GM21576 (cell line): ENCODE measurements around the gene WDR54.
"Not testable (repeated sequence)": the region's sequence is repeated elsewhere in the genome, so short reads cannot be mapped to it uniquely, and the experiment has no call there.

ENCODE experiments used
- ATAC-seq: cut with Tn5 transposase; IDR thresholded peaks from one replicate; pipeline ENCODE4 v1.9.1; 2021; ENCODE audit warnings: mild to moderate bottlenecking, moderate library complexity; ENCODE audit not compliant: unreplicated experiment

Gene WDR54

DNA sequence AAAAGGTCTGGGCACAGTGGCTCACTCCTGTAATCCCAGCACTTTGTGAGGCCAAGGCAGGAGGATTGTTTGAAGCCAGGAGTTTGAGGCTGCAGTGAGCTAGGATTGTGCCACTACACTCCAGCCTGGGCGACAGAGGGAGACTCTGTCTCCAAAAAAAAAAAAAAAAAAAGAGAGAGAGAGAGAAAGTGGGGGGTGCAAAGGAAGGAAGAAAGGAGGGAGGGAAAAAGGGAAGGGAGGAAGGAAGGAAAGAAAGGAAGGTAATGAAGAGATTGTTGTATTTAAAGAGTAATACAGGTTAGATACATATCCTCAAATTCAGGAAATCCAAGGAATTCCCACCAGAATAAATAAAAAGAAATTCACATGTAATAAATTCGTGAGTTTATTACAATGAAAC is 19.6 kb upstream of the WDR54 start:
- no peak for ATAC-seq

- peak; percentile 67 for ATAC-seq
Observed at GRCh38 chr2:74406035-74406434, 15.5 kb upstream of the WDR54 start.

GRCh38 chr2:74407682-74408081 is 13.8 kb upstream of the WDR54 start:
- no peak for ATAC-seq

GRCh38 chr2:74413001-74413698 is 8.4 kb upstream of the WDR54 start:
- ATAC-seq, result no peak

GRCh38 chr2:74414441-74414840 is 7.1 kb upstream of the WDR54 start:
- ATAC-seq, result no peak

DNA sequence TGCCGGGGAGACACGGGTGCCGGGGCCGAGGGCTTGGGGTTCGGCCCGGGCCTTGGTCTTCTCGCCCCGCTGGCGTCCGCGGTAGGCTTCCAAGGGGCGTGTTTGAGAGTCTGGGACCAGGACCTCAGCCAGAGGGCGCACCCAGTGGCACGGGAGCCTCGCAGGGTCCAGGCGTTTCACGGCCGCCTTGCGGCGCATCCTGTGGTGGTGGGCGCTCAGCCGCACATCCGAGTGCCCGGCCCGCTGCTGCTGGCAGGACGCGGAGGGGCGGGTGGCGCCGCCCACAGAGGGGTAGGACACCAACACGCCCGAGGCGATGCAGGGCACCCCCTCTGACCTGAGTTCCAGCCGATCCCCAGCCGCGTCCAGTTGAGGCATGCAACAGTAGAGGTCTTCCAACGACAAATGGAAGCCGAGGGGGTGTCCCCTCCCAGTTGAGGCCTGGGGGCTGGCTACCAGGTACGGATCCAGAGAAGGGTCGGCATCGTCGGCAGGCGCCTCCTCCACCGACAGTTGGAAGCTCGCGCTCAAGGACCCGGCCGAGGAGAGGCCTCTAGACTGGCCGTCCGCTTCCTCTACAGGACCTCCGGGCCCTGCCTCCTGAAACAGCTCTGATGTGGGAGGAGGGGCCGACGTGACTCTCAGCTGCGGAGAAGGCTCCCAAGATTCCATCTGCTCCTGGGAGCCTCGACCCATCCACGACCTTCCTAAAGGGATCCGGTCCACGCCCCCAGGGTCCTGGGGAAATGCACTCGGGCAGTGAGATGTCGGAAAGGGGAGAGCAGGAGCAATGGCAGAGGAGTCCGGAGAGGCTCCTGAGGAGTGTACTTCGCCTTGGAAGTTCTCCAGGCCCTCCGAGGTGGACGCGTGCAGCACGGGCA is 6.4 kb upstream of the WDR54 start:
- ATAC-seq, result peak; percentile 40

GRCh38 chr2:74415762-74416395 is 5.7 kb upstream of the WDR54 start:
- no peak for ATAC-seq

GRCh38 chr2:74416778-74417177 is 4.8 kb upstream of the WDR54 start:
- ATAC-seq, result no peak

GRCh38 chr2:74417197-74417596 is 4.3 kb upstream of the WDR54 start:
- ATAC-seq, result no peak

GRCh38 chr2:74417763-74418162 is 3.8 kb upstream of the WDR54 start:
- ATAC-seq, result no peak

GRCh38 chr2:74418312-74418711 is 3.2 kb upstream of the WDR54 start:
- no peak for ATAC-seq

DNA sequence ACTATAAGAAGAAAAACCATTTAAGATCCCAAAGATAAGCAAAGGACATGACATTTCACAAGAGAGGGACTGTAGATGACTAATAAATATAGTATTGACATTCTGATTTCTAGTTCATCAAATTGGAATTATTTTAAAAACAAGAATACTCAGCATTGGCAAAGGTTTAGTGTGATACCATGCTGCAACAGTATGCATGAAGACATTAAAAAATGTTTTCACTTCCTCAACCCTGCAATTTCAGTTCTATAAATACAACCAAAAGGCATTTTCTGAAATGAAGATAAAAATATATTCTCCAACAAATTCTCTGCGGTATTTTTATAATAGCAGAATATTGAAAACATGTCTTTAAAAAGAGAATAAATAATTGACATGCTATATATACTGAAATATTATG is 2.2 kb upstream of the WDR54 start:
- ATAC-seq, result no peak

DNA sequence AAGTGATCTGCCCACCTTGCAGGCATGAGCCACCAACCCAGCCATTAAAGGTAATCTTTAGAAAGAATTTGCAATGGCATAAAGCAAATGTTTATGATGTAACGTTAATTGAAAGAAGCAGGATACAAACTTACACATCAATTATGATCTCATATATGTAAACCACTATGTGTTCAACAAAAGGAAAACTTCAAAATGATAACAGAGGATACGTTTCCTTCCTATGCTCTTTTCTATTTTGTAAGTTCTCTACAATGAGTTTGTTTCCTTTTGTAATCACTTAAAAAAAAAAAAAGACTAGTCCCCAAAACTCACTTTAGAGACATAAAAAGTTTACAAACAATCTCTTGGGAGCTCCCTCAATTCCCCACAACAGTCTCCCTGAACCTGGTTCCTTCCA is 1.5 kb upstream of the WDR54 start:
- no peak for ATAC-seq

- ATAC-seq, result not testable (repeated sequence)
Observed at GRCh38 chr2:74420443-74421103, 957 bp upstream of the WDR54 start.

- no peak for ATAC-seq
Observed at GRCh38 chr2:74423231-74424095, 1.9 kb downstream of the WDR54 start.

GRCh38 chr2:74424139-74424992 is 2.8 kb downstream of the WDR54 start:
- no peak for ATAC-seq

DNA sequence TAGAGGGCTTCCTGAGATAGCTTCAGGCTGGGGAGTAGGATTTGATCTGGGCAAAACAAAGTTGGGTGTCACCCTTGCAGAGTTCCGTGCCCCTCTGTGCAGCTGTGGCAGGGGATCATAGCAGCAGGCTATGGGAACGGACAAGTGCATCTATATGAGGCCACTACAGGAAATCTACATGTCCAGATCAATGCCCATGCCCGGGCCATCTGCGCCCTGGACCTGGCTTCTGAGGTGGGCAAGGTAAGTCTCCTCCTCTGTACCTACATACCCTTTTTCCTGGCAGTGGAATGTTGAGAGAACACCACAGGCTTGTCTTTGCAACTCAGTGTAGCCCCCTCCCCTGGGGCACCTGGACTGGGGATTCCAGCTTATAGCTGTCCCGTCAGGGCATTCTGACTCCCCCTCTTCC is 3.5 kb downstream of the WDR54 start:
- no peak for ATAC-seq

DNA sequence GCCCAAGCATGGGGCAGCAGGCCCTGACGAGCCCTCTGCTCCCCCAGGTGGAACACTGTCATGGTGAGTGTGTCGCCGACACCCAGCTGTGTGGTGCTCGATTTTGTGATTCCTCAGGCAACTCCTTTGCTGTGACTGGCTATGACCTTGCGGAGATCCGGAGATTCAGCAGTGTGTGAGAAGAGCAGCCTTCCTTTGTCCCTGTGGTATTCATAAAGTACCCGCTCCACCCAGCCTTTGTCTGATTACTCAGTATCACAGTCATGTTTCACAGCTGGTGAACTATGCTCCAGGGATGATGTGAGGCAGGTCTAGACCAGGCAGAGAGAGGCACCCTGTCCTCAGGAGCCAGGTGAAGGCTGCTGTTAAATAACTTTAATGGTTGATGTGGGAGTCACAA is 4.0 kb downstream of the WDR54 start:
- ATAC-seq, result no peak

DNA sequence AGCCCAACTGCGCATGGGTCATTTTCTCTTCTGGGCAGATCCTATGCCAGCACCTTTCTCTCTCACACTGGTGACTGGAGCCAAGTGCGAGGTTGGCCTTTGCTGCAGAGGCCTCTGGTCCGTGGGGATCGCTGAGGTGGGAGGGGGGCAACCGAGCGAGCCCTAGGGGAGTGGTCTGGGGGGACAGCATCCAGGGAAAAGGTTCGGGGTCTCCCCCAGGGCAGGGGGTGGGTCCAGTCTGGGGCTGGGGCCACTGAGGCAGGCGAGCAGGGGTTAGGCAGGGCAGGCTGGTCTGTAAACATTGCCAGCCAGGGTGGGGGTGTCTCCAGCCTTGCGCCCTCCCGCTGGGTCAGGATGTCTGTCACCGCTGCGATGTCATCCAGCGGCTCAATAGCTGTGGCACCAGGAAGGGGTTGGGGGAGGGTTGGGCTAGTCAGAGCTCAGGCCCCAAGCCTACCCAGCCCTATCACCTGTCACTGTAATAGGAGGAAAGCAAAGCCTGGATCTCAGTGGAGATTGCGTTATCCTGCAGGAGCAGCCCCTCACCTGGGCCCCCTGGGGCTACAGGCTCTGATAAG is 4.7 kb downstream of the WDR54 start:
- no peak for ATAC-seq
